Measurements from ENCODE around the gene IFNGR1.

DNA sequence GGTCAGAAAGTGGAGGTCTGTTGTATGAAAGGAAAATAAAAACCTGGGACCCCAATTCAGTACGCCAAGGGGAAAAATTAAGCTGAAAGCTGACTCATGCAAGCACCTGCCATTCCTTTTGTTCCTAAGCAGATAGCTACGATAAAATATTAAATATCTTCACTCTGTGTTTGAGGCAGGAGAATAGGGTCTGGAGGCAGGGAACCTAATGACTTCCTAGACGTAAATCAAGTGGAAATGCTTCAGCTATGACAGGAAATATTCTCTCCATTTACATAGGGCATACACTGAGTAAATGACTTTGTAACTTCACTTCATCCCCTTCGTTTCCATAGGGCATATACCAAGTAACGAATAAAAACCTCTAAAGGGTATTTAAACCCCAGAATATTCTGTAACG, 41.0 kb upstream of the IFNGR1 start:
- TF ChIP-seq EP300 (IDR thresholded peaks at IDR 0.05) (no peak), POLR2AphosphoS5 (IDR thresholded peaks at IDR 0.05) (no peak)
- TF ChIP-seq, protein P1, sequence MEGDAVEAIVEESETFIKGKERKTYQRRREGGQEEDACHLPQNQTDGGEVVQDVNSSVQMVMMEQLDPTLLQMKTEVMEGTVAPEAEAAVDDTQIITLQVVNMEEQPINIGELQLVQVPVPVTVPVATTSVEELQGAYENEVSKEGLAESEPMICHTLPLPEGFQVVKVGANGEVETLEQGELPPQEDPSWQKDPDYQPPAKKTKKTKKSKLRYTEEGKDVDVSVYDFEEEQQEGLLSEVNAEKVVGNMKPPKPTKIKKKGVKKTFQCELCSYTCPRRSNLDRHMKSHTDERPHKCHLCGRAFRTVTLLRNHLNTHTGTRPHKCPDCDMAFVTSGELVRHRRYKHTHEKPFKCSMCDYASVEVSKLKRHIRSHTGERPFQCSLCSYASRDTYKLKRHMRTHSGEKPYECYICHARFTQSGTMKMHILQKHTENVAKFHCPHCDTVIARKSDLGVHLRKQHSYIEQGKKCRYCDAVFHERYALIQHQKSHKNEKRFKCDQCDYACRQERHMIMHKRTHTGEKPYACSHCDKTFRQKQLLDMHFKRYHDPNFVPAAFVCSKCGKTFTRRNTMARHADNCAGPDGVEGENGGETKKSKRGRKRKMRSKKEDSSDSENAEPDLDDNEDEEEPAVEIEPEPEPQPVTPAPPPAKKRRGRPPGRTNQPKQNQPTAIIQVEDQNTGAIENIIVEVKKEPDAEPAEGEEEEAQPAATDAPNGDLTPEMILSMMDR (IDR thresholded peaks at IDR 0.05) = no peak
